ENCODE data around the gene GPI.

GRCh38 chr19:34432797-34433196 lies 67.8 kb downstream of the GPI start:
- no peak for TF ChIP-seq POLR2A (IDR thresholded peaks at IDR 0.05; ENCODE audit: extremely low read depth, insufficient read length)
- TF ChIP-seq, protein P1, sequence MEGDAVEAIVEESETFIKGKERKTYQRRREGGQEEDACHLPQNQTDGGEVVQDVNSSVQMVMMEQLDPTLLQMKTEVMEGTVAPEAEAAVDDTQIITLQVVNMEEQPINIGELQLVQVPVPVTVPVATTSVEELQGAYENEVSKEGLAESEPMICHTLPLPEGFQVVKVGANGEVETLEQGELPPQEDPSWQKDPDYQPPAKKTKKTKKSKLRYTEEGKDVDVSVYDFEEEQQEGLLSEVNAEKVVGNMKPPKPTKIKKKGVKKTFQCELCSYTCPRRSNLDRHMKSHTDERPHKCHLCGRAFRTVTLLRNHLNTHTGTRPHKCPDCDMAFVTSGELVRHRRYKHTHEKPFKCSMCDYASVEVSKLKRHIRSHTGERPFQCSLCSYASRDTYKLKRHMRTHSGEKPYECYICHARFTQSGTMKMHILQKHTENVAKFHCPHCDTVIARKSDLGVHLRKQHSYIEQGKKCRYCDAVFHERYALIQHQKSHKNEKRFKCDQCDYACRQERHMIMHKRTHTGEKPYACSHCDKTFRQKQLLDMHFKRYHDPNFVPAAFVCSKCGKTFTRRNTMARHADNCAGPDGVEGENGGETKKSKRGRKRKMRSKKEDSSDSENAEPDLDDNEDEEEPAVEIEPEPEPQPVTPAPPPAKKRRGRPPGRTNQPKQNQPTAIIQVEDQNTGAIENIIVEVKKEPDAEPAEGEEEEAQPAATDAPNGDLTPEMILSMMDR (IDR thresholded peaks at IDR 0.05; ENCODE audit: low read depth, low read length) = no peak
